SU-DHL-6 (cell line): ENCODE measurements around the gene PKDREJ.

Source experiments
- EZH2phosphoT487 ChIP-seq: fragments of 200-600 bp; sonication (generic), shearing (Covaris generic); conservative IDR thresholded peaks from 2 replicates; pipeline ENCODE4 v1.6.1; 2018; ENCODE audit warnings: mild to moderate bottlenecking, antibody characterized with exemption, low read length, moderate library complexity, mixed read lengths
- TF ChIP-seq, protein P1 (sequence below): fragments of 200-600 bp; sonication (generic); IDR thresholded peaks from one replicate; pipeline ENCODE4 v1.5.1; 2017; ENCODE audit warnings: antibody characterized with exemption, mild to moderate bottlenecking, low read length, moderate library complexity; ENCODE audit not compliant: insufficient read depth, poor library complexity, severe bottlenecking

DNA sequence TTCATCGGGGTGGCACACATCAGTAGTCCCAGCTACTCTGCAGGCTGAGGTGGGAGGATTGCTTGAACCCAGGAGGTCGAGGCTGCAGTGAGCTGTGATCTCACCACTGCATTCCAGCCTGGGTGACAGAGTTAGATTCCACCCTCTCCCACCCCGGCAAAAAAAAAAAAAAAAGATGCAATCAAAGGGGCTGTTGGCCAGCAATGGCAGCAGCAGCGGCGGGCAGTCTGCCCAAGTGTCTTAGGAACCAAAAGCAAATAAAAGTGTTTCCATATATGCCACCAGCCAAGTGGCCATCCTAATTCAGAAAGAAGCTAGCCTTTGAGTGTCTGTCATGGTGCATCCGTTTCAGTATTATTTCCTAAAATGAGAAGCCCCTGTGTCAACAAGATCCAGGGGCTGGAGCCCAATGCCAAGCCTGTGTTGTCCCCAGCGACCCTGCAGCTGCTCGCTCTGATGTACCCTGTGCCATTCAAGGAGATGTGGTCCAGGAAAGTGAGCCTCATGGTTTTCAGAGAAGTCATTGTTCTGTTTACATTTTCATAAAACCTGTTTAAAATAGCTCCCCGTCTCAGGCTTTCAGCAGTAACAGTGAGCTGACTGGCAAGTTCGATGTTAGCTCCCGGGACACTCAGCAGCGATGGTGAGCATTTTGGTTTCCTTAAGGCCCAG, 25.6 kb downstream of the PKDREJ start:
- TF ChIP-seq, protein P1, sequence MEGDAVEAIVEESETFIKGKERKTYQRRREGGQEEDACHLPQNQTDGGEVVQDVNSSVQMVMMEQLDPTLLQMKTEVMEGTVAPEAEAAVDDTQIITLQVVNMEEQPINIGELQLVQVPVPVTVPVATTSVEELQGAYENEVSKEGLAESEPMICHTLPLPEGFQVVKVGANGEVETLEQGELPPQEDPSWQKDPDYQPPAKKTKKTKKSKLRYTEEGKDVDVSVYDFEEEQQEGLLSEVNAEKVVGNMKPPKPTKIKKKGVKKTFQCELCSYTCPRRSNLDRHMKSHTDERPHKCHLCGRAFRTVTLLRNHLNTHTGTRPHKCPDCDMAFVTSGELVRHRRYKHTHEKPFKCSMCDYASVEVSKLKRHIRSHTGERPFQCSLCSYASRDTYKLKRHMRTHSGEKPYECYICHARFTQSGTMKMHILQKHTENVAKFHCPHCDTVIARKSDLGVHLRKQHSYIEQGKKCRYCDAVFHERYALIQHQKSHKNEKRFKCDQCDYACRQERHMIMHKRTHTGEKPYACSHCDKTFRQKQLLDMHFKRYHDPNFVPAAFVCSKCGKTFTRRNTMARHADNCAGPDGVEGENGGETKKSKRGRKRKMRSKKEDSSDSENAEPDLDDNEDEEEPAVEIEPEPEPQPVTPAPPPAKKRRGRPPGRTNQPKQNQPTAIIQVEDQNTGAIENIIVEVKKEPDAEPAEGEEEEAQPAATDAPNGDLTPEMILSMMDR = no peak
- TF ChIP-seq EZH2phosphoT487 = no peak
